ENCODE data around the gene KPRP.

Gene KPRP

DNA sequence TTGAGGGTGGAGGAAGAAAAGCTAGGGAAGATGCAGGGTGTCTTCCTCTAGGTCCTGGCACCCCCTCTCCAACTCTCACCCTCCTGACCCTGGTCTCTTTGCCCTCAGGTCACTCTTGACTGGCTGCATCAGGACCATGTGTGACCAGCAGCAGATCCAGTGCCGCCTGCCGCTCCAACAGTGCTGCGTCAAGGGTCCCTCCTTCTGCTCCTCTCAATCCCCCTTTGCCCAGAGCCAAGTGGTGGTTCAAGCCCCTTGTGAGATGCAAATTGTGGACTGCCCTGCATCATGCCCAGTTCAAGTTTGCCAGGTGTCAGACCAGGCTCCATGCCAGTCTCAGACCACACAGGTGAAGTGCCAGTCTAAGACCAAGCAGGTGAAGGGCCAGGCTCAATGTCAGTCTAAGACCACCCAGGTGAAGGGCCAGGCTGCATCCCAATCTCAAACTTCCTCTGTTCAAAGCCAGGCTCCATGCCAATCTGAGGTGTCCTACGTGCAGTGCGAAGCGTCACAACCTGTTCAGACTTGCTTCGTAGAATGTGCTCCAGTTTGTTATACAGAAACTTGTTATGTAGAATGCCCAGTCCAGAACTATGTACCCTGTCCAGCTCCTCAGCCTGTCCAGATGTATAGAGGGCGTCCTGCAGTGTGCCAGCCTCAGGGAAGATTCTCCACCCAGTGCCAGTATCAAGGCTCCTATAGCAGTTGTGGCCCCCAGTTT lies 1.8 kb downstream of the KPRP start:
- Histone ChIP-seq H3K4me3 (ENCODE audit: low read depth, low read length) (no peak overlapping the region), H3K4me2 (ENCODE audit: low read length) (no peak overlapping the region), H3K18ac (ENCODE audit: low read length) (no peak overlapping the region), H2AK5ac (ENCODE audit: low read length) (no peak overlapping the region), H4K12ac (ENCODE audit: low read depth, low read length) (no peak overlapping the region), H2BK5ac (ENCODE audit: low read depth, low read length, poor library complexity) (no peak overlapping the region), H4K91ac (ENCODE audit: low read depth, low read length) (no peak overlapping the region), H3K9me3 (ENCODE audit: insufficient read depth, low read depth, low read length) (peaks cover 47% of the 10 kb centered on the region), H3K36me3 (ENCODE audit: control insufficient read depth in 1 of 2, insufficient read depth in 2 of 2, low read length in 2 of 2) (no peaks in the 10 kb centered on the region), H4K8ac (ENCODE audit: low read depth, low read length) (no peak overlapping the region), H3K27ac (ENCODE audit: low read depth, low read length) (no peak overlapping the region), H3K9ac (ENCODE audit: low read length) (no peak overlapping the region), H3K23ac (ENCODE audit: low read length) (no peak overlapping the region), H2BK120ac (ENCODE audit: insufficient read depth, low read length, poor library complexity) (no peak overlapping the region), H3K14ac (ENCODE audit: low read length) (no peak overlapping the region), H3K79me2 (ENCODE audit: control insufficient read depth, insufficient read depth, low read length, poor library complexity) (no peaks in the 10 kb centered on the region), H3K27me3 (ENCODE audit: insufficient read depth, low read length) (no peaks in the 10 kb centered on the region), H3K79me1 (ENCODE audit: low read length) (no peaks in the 10 kb centered on the region), H2AFZ (ENCODE audit: insufficient read depth, low read length, poor library complexity) (no peak overlapping the region), H2BK12ac (ENCODE audit: low read length) (no peak overlapping the region), H3K4me1 (ENCODE audit: control insufficient read depth in 1 of 2, insufficient read depth in 2 of 2, low read length in 2 of 2) (no peaks in the 10 kb centered on the region), H3K4ac (ENCODE audit: low read depth, low read length) (no peak overlapping the region)
- WGBS (ENCODE audit: extremely low coverage, insufficient coverage, insufficient read length) = no CpG with 5 or more reads among the region's 8 CpGs
- no peak for DNase-seq

GRCh38 chr1:152760551-152761190 lies 2.8 kb downstream of the KPRP start:
- no peak overlapping the region for H3K14ac ChIP-seq (ENCODE audit: low read length)
- H3K9ac ChIP-seq (ENCODE audit: low read length) = no peak overlapping the region
- no peak overlapping the region for H2BK5ac ChIP-seq (ENCODE audit: low read depth, low read length, poor library complexity)
- H3K4me1 ChIP-seq (ENCODE audit: control insufficient read depth in 1 of 2, insufficient read depth in 2 of 2, low read length in 2 of 2) = no peaks in the 10 kb centered on the region
- H3K27me3 ChIP-seq (ENCODE audit: insufficient read depth, low read length) = no peaks in the 10 kb centered on the region
- H3K4ac ChIP-seq (ENCODE audit: low read depth, low read length) = no peak overlapping the region
- no peak overlapping the region for H4K91ac ChIP-seq (ENCODE audit: low read depth, low read length)
- no peak overlapping the region for H4K8ac ChIP-seq (ENCODE audit: low read depth, low read length)
- H3K23ac ChIP-seq (ENCODE audit: low read length) = no peak overlapping the region
- no peak overlapping the region for H4K12ac ChIP-seq (ENCODE audit: low read depth, low read length)
- no peak overlapping the region for H3K4me3 ChIP-seq (ENCODE audit: low read depth, low read length)
- H2BK120ac ChIP-seq (ENCODE audit: insufficient read depth, low read length, poor library complexity) = no peak overlapping the region
- no peaks in the 10 kb centered on the region for H3K36me3 ChIP-seq (ENCODE audit: control insufficient read depth in 1 of 2, insufficient read depth in 2 of 2, low read length in 2 of 2)
- WGBS (ENCODE audit: extremely low coverage, insufficient coverage, insufficient read length) = no CpG with 5 or more reads among the region's 31 CpGs
- no peak overlapping the region for H2AK5ac ChIP-seq (ENCODE audit: low read length)
- no peak overlapping the region for H3K18ac ChIP-seq (ENCODE audit: low read length)
- no peak overlapping the region for H2BK12ac ChIP-seq (ENCODE audit: low read length)
- H2AFZ ChIP-seq (ENCODE audit: insufficient read depth, low read length, poor library complexity) = no peak overlapping the region
- H3K79me2 ChIP-seq (ENCODE audit: control insufficient read depth, insufficient read depth, low read length, poor library complexity) = no peaks in the 10 kb centered on the region
- no peak overlapping the region for H3K27ac ChIP-seq (ENCODE audit: low read depth, low read length)
- no peak for DNase-seq
- no peaks in the 10 kb centered on the region for H3K79me1 ChIP-seq (ENCODE audit: low read length)
- H3K4me2 ChIP-seq (ENCODE audit: low read length) = no peak overlapping the region
- peaks cover 48% of the 10 kb centered on the region for H3K9me3 ChIP-seq (ENCODE audit: insufficient read depth, low read depth, low read length)

DNA sequence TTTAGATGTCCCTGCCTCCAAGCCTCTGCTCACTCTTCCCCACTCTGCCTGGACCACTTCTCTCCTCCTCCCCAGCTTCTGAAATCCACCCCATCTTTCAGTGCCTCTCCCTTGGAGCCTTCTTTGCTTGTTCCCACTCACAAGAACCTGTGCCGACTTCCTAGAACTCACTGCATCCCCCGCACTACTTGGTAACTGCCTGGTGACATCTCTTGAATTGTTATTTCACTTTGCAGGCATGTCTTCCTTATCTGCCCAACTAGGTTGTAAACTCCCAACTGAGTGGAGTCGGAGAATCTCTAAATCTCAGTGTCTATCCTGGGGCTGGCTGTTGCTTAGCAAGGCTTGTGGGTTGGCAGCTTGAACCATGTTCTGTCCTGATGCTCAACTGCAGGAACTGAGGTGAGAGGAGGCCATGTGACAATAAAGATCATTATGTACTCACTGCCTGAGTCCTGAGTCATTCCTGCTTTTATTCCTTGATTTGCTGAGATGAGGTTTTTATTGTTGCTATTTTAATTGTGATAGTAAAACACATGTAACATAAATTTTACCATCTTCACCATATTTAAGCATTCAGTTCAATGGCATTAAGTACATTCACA lies 3.9 kb downstream of the KPRP start:
- no peak overlapping the region for H3K14ac ChIP-seq (ENCODE audit: low read length)

GRCh38 chr1:152768847-152769533 lies 11.2 kb downstream of the KPRP start:
- Histone ChIP-seq H3K27me3 (ENCODE audit: insufficient read depth, low read length) (no peaks in the 10 kb centered on the region), H3K79me2 (ENCODE audit: control insufficient read depth, insufficient read depth, low read length, poor library complexity) (no peaks in the 10 kb centered on the region), H3K23ac (ENCODE audit: low read length) (no peak overlapping the region), H4K91ac (ENCODE audit: low read depth, low read length) (no peak overlapping the region), H2BK12ac (ENCODE audit: low read length) (no peak overlapping the region), H4K12ac (ENCODE audit: low read depth, low read length) (no peak overlapping the region), H3K36me3 (ENCODE audit: control insufficient read depth in 1 of 2, insufficient read depth in 2 of 2, low read length in 2 of 2) (no peaks in the 10 kb centered on the region), H2AFZ (ENCODE audit: insufficient read depth, low read length, poor library complexity) (no peak overlapping the region), H3K9me3 (ENCODE audit: insufficient read depth, low read depth, low read length) (peaks cover 14% of the 10 kb centered on the region), H3K27ac (ENCODE audit: low read depth, low read length) (no peak overlapping the region), H3K18ac (ENCODE audit: low read length) (no peak overlapping the region), H3K9ac (ENCODE audit: low read length) (no peak overlapping the region), H2BK120ac (ENCODE audit: insufficient read depth, low read length, poor library complexity) (no peak overlapping the region), H3K4ac (ENCODE audit: low read depth, low read length) (no peak overlapping the region), H4K8ac (ENCODE audit: low read depth, low read length) (no peak overlapping the region), H3K14ac (ENCODE audit: low read length) (no peak overlapping the region), H3K4me1 (ENCODE audit: control insufficient read depth in 1 of 2, insufficient read depth in 2 of 2, low read length in 2 of 2) (no peaks in the 10 kb centered on the region), H3K79me1 (ENCODE audit: low read length) (no peaks in the 10 kb centered on the region), H3K4me2 (ENCODE audit: low read length) (no peak overlapping the region), H2BK5ac (ENCODE audit: low read depth, low read length, poor library complexity) (no peak overlapping the region), H3K4me3 (ENCODE audit: low read depth, low read length) (no peak overlapping the region), H2AK5ac (ENCODE audit: low read length) (no peak overlapping the region)
- WGBS (ENCODE audit: extremely low coverage, insufficient coverage, insufficient read length) = no CpG with 5 or more reads among the region's 8 CpGs
- no peak for DNase-seq

More for the DNA sequence above, 3.9 kb downstream of the KPRP start:
- Histone ChIP-seq H3K23ac (ENCODE audit: low read length) (no peak overlapping the region), H2AFZ (ENCODE audit: insufficient read depth, low read length, poor library complexity) (no peak overlapping the region), H3K79me1 (ENCODE audit: low read length) (no peaks in the 10 kb centered on the region), H3K9me3 (ENCODE audit: insufficient read depth, low read depth, low read length) (peaks cover 45% of the 10 kb centered on the region), H3K36me3 (ENCODE audit: control insufficient read depth in 1 of 2, insufficient read depth in 2 of 2, low read length in 2 of 2) (no peaks in the 10 kb centered on the region), H3K4ac (ENCODE audit: low read depth, low read length) (no peak overlapping the region), H3K4me3 (ENCODE audit: low read depth, low read length) (no peak overlapping the region), H2BK120ac (ENCODE audit: insufficient read depth, low read length, poor library complexity) (no peak overlapping the region), H2AK5ac (ENCODE audit: low read length) (no peak overlapping the region), H4K12ac (ENCODE audit: low read depth, low read length) (no peak overlapping the region), H3K9ac (ENCODE audit: low read length) (no peak overlapping the region), H2BK5ac (ENCODE audit: low read depth, low read length, poor library complexity) (no peak overlapping the region), H3K18ac (ENCODE audit: low read length) (no peak overlapping the region), H3K79me2 (ENCODE audit: control insufficient read depth, insufficient read depth, low read length, poor library complexity) (no peaks in the 10 kb centered on the region), H3K27me3 (ENCODE audit: insufficient read depth, low read length) (no peaks in the 10 kb centered on the region), H3K4me1 (ENCODE audit: control insufficient read depth in 1 of 2, insufficient read depth in 2 of 2, low read length in 2 of 2) (no peaks in the 10 kb centered on the region), H2BK12ac (ENCODE audit: low read length) (no peak overlapping the region), H4K8ac (ENCODE audit: low read depth, low read length) (no peak overlapping the region), H3K27ac (ENCODE audit: low read depth, low read length) (no peak overlapping the region), H4K91ac (ENCODE audit: low read depth, low read length) (no peak overlapping the region), H3K4me2 (ENCODE audit: low read length) (no peak overlapping the region)
- WGBS (ENCODE audit: extremely low coverage, insufficient coverage, insufficient read length) = no CpG with 5 or more reads among the region's 3 CpGs
- no peak for DNase-seq

All from trophoblast cell (in vitro differentiated cells and primary cell).